Measurements from ENCODE around the gene PCDHA1. TPM values are rescaled to one million over a fixed set of nuclear protein-coding genes. Genes with fewer than 3 reads are reported as not detected.

Gene PCDHA1
- not detected in 2 replicates for total RNA-seq

DNA sequence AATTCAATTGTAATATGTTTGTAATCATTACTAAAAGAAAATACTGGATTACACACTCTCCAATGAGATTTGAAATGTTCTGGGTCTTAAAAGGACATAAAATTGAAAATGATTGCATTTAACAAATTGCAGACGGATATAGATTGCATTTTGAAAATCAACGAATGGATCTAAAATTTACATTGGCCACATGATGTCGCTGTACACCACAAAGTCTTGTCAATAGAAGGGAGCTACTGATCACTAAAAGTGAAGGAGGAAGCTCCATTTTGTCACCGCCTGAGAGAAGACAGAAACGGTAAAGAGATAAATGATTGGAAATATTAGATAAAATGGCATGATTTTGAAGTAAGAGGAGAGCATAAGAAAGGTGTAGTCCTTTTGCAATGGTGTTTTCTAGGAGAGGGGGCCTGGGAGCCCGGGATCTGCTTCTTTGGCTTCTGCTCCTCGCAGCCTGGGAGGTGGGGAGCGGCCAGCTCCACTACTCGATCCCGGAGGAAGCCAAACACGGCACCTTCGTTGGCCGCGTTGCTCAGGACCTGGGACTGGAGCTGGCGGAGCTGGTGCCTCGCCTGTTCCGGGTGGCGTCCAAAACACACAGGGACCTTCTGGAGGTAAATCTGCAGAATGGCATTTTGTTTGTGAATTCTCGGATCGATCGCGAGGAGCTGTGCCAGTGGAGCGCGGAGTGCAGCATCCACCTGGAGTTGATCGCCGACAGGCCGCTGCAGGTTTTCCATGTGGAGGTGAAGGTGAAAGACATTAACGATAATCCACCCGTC is at the start of gene PCDHA1:
Gene PCDHA1 (plus strand): TSS at position 236 of the 782 bp plus-strand sequence.

DNA sequence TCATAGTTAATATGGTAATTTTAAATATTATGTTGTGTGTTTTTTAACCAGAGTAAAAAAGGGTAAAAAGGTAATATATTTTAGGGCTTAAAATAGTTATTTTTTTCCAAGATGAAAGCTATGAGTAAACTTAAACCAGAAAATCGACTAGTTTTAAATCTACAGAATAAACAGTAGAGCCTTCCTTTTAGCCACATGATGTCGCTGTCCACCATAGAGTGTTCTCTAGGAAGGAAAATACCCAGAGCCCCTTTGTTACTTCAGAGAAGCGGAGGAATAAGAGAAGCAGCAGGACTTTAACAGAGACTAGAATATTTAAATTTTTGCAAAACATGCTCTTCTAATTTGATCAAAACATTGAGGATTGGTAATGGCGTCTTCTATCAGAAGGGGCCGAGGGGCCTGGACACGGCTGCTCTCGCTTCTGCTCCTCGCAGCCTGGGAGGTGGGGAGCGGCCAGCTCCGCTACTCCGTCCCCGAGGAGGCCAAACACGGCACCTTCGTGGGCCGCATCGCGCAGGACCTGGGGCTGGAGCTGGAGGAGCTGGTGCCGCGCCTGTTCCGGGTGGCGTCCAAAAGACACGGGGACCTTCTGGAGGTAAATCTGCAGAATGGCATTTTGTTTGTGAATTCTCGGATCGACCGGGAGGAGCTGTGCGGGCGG is 8.8 kb downstream of the PCDHA1 start, which contains the start of gene PCDHA2:
Gene PCDHA2 (plus strand): TSS at position 258 of the 664 bp plus-strand sequence.

DNA sequence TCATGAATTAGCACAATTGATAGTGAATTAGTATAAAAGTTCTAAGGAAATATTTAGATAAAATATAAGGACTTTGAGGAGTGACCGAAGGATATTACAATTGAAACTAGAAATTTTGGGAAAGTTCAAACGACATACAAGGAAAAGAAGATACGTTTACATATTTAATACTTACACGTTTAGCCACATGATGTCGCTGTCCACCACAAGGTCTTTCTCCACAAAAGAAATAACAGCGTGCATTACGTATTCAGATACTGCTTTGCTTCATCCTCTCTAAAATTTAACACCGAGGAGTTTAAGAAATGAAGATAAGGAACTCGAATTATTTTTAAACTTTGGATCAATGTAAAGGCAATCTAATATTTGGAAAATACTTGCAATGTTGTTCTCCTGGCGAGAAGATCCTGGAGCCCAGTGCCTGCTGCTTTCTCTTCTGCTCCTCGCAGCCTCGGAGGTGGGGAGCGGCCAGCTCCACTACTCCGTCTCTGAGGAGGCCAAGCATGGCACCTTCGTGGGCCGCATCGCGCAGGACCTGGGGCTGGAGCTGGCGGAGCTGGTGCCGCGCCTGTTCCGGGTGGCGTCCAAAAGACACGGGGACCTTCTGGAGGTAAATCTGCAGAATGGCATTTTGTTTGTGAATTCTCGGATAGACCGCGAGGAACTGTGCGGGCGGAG is 15.0 kb downstream of the PCDHA1 start, which contains the start of gene PCDHA3:
Gene PCDHA3 (plus strand): TSS at position 242 of the 678 bp plus-strand sequence.

DNA sequence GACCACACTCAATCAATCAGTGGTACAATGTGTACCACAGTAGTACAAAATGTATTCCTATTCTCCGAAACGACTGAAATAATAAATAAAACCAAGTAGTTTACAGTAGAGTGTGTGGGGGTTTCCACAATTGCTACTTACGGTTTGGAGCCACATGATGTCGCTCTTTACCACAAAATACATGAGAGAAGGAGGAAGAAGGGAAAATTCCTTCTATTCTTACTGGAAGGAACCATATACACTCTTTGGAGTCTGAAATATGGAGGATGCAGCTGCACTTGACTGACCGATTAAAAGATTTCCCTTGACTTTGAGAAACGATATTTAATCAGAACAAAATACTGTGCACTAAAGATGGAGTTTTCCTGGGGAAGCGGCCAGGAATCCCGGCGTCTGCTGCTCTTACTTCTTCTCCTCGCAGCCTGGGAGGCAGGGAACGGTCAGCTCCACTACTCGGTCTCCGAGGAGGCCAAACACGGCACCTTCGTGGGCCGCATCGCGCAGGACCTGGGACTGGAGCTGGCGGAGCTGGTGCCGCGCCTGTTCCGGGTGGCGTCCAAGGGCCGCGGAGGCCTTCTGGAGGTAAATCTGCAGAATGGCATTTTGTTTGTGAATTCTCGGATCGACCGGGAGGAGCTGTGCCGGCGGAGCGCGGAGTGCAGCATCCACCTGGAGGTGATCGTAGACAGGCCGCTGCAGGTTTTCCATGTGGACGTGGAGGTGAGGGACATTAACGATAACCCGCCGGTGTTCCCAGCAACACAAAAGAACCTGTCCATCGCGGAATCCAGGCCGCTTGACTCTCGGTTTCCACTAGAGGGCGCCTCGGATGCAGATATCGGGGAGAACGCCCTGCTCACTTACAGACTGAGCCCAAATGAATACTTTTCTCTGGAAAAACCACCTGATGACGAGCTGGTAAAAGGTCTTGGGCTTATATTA is 21.2 kb downstream of the PCDHA1 start, which contains the start of gene PCDHA4:
Gene PCDHA4 (plus strand): TSS at position 235 of the 942 bp plus-strand sequence.

DNA sequence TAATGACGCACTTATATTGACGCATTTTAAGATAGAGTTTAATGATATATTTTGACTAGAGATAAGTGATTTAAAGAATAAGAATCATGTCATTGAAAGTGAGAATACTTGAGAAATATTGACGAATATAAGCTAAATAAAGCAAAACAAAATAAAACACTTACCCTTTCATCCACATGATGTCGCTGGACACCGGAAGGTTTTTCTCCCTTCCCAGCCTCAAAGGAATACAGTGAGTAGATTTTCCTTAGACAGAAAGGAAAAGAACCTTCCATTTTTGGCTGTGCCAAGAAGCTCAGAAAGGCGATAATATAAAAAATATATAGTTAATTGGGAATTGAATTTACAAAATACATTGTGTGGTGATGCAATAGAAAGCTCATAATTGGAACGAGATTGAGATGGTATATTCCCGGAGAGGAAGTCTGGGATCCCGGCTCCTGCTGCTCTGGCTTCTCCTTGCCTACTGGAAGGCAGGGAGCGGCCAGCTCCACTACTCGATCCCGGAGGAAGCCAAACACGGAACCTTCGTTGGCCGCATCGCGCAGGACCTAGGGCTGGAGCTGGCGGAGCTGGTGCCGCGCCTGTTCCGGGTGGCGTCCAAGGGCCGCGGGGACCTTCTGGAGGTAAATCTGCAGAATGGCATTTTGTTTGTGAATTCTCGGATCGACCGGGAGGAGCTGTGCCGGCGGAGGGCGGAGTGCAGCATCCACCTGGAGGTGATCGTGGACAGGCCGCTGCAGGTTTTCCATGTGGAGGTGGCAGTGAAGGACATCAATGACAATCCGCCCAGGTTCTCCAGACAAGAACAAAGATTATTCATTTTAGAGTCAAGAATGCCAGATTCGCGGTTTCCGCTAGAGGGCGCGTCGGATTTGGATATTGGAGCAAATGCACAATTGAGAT is 35.7 kb downstream of the PCDHA1 start, which contains the start of gene PCDHA5:
Gene PCDHA5 (plus strand): TSS at position 239 of the 906 bp plus-strand sequence.

DNA sequence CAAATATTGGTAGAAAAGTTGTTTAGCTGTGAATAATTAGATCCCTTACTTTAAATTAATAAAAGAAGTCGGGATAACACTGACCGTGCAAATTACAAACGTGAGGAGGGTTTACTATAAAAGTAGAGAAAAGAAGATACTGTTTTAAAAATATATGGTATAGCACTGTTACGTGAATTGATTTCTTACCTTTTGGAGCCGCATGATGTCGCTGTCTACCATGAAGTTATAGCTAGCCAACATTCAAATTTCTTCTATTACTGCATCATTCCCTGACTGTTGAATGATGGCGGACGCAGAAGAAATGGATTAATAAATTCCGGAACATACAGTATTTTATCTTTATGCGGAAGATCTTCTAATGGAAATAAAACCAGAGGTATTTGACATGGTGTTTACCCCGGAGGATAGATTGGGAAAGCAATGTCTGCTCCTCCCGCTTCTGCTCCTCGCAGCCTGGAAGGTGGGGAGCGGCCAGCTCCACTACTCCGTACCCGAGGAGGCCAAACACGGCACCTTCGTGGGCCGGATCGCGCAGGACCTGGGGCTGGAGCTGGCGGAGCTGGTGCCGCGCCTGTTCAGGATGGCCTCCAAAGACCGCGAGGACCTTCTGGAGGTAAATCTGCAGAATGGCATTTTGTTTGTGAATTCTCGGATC is 41.9 kb downstream of the PCDHA1 start, which contains the start of gene PCDHA6:
Gene PCDHA6 (plus strand): TSS at position 257 of the 658 bp plus-strand sequence. CDS start 132 bp downstream, at position 389.

DNA sequence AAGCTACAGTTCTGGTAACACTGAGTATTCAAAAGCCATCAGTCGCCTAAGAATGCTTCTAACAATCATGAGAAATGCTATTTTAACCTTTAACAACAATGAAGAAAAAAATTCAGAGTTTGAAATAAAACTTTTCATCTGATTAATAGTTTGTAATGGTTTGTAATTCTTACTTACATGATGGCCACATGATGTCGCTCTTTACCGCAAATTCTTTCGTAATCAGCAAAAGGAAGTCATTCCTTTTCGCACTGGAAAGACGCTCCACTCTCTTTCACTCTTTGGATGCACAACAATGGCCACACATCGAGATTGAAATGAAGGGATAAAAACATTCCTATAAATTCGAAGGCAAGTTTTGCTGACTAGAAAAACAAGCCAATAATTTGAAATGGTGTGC is 48.1 kb downstream of the PCDHA1 start, which contains the start of gene PCDHA7:
Gene PCDHA7 (plus strand): TSS at position 277 of the 400 bp plus-strand sequence. CDS start 115 bp downstream, at position 392.

DNA sequence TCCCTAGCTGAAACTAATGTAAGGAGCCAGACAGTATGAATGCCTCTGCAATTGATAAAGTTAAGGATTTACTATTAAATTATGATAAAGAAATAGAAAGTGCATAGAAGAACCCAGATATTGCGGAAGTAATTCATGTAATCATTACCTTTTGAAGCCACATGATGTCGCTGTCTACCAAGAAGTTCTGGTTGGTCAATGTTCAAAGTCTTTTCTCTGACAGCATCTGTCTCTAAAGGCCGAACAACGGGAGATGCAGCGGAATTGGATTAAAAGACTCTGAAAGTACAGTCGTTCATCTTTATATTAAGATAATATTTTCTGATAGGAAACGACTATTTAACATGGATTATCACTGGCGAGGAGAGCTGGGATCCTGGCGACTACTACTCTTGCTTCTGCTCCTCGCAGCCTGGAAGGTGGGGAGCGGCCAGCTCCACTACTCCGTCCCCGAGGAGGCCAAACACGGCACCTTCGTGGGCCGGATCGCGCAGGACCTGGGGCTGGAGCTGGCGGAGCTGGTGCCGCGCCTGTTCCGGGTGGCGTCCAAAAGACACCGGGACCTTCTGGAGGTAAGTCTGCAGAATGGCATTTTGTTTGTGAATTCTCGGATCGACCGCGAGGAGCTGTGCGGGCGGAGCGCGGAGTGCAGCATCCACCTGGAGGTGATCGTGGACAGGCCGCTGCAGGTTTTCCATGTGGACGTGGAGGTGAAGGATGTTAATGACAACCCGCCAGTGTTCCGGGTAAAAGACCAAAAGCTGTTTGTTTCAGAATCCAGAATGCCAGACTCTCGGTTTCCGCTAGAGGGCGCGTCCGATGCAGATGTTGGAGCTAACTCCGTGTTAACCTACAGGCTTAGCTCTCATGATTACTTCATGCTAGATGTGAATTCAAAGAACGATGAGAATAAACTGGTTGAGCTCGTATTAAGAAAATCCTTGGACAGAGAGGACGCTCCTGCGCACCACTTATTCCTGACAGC is 55.3 kb downstream of the PCDHA1 start, which contains the start of gene PCDHA8:
Gene PCDHA8 (plus strand): TSS at position 210 of the 985 bp plus-strand sequence. CDS start 135 bp downstream, at position 345.

DNA sequence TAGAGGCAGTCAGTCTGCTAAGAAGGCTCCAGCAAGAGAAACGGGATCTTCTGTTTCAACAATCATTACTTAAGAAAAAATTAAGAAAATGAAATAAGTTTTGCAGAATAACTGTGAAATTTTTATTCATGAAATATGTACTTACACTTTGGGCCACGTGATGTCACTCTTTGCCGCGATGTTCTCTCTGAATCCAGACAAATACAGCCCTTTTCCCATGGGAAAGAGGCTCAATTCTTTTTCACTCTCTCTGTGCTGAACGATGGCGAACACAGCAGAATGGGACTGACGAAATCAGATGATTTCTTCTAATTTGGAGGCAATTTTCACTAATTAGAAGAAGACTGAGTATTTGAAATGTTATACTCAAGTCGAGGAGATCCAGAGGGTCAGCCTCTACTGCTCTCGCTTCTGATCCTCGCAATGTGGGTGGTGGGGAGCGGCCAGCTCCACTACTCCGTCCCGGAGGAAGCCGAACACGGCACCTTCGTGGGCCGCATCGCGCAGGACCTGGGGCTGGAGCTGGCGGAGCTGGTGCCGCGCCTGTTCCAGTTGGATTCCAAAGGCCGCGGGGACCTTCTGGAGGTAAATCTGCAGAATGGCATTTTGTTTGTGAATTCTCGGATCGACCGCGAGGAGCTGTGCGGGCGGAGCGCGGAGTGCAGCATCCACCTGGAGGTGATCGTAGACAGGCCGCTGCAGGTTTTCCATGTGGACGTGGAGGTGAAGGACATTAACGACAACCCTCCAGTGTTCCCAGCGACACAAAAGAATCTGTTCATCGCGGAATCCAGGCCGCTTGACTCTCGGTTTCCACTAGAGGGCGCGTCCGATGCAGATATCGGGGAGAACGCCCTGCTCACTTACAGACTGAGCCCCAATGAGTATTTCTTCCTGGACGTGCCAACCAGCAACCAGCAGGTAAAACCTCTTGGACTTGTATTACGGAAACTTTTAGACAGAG is 62.5 kb downstream of the PCDHA1 start, which contains the start of gene PCDHA9:
Gene PCDHA9 (plus strand): TSS at position 244 of the 964 bp plus-strand sequence. CDS start 114 bp downstream, at position 358.

DNA sequence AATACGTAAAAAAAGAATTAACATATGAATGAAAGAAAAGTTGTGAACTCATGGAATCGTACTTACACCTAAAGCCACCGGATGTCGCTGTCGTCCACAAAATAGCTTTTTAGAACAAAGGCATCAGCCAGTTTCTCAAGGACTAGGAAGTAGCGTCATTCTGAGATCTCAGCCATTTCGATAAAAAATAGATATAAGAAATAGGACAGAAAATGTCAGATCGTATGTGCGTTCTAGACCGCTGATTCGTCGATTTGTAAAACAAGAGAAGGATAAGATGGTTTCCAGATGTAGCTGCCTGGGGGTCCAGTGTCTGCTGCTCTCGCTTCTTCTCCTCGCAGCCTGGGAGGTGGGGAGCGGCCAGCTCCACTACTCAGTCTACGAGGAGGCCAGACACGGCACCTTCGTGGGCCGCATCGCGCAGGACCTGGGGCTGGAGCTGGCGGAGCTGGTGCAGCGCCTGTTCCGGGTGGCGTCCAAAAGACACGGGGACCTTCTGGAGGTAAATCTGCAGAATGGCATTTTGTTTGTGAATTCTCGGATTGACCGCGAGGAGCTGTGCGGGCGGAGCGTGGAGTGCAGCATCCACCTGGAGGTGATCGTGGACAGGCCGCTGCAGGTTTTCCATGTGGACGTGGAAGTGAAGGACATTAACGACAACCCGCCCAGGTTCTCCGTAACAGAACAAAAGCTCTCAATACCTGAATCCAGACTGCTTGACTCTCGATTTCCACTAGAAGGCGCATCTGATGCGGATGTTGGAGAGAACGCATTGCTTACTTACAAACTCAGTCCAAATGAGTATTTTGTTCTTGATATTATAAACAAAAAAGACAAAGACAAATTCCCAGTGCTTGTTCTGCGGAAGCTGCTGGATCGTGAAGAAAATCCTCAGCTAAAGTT is 70.1 kb downstream of the PCDHA1 start, which contains the start of gene PCDHA10:
Gene PCDHA10 (plus strand): TSS at position 126 of the 903 bp plus-strand sequence. CDS start 152 bp downstream, at position 278.

DNA sequence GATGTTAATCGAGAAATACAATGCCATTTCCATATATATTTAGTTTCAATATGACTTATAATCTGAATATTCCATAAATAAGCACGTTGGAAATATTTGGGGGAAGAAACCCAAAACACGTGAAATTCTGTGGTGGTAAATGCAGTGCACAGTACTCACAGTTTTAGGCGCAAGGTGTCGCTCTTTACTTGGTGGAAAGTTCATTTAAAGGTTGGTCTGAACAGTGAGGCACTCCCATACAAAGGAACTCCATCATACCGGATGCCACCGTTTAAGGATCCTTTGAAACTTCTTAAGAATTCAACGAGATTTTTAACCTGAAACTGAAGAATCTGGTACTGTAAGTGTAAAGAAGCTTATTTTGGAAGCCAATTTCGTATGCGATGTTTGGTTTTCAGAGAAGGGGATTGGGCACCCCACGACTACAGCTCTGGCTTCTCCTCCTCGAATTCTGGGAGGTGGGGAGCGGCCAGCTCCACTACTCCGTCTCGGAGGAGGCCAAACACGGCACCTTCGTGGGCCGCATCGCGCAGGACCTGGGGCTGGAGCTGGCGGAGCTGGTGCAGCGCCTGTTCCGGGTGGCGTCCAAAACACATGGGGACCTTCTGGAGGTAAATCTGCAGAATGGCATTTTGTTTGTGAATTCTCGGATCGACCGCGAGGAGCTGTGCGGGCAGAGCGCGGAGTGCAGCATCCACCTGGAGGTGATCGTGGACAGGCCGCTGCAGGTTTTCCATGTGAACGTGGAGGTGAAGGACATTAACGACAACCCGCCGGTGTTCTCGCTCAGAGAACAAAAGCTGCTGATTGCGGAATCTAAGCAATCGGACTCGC is 83.0 kb downstream of the PCDHA1 start, which contains the start of gene PCDHA11:
Gene PCDHA11 (plus strand): TSS at position 237 of the 834 bp plus-strand sequence. CDS start 147 bp downstream, at position 384.

DNA sequence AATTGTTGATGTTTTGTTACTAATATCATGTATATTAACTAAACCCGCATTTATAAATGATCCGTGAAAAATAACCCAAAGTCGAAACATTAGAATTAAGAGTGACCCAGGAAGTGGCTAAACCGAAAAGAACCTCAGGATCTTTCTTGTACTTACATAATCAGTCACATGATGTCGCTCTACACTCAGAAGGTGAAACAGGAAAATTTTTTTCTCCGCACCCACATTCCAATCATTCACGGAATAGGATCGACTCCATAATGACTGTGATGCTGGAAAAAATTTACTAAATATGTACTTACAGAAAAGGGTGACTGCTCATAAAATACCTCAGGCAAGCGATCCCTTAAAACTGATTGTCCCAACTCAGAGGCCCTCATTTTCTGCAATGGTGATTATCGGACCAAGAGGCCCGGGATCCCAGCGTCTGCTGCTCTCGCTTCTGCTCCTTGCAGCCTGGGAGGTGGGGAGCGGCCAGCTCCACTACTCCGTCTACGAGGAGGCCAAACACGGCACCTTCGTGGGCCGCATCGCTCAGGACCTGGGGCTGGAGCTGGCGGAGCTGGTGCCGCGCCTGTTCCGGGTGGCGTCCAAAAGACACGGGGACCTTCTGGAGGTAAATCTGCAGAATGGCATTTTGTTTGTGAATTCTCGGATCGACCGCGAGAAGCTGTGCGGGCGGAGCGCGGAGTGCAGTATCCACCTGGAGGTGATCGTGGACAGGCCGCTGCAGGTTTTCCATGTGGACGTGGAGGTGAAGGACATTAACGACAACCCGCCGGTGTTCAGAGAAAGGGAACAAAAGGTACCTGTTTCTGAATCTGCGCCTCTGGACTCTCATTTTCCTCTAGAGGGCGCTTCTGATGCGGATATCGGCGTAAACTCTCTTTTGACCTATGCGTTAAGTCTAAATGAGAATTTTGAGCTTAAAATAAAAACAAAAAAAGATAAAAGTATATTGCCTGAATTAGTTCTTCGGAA is 89.4 kb downstream of the PCDHA1 start, which contains the start of gene PCDHA12:
Gene PCDHA12 (plus strand): TSS at position 224 of the 981 bp plus-strand sequence. CDS start 165 bp downstream, at position 389.

DNA sequence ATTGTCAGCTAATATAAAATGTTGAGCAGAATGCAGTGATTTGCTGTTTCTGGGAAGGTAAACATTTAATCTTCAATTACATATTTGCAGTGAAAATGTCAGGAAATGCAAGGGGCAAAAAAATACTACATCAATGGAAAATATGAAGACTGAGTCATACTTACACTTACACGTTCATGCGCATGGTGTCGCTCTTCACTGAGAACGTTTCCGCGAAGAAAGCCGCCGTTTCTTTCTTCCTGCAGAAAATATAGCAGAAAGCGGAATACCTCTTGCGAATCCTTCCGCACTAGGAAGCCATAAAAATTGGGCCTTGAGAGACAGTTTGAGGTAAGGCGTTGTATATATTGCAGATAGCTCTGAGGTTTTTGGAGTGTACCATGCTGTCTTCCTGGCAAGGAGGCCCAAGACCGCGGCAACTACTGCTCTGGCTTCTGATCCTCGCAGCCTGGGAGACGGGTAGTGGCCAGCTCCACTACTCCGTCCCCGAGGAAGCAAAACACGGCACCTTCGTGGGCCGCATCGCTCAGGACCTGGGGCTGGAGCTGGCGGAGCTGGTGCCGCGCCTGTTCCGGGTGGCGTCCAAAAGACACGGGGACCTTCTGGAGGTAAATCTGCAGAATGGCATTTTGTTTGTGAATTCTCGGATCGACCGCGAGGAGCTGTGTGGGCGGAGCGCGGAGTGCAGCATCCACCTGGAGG is 96.1 kb downstream of the PCDHA1 start, which contains the start of gene PCDHA13:
Gene PCDHA13 (plus strand): TSS at position 236 of the 702 bp plus-strand sequence. CDS start 145 bp downstream, at position 381.

Measured in thoracic aorta endothelial cell (primary cell).